WERI-Rb-1 (cell line): ENCODE data around the gene SRRM1.
A peak's percentile ranks its signal among the peaks of the same experiment; 100 is the strongest.

Experiments
- DNase-seq: peaks from one replicate; pipeline ENCODE4 v3.0.0-alpha.2; 2020
- H3K27ac ChIP-seq: fragments of 250-450 bp; sonication (Bioruptor Pico); 2 replicates; pipeline ENCODE4 v1.5.1; 2020; ENCODE audit warnings: mild to moderate bottlenecking, moderate library complexity
- H3K27me3 ChIP-seq: fragments of 250-450 bp; sonication (Bioruptor Pico); 2 replicates; pipeline ENCODE4 v1.5.1; 2021; ENCODE audit warnings: mild to moderate bottlenecking, low read depth, moderate library complexity; ENCODE audit not compliant: insufficient read depth, severe bottlenecking
- H3K36me3 ChIP-seq: fragments of 250-450 bp; sonication (Bioruptor Pico); 2 replicates; pipeline ENCODE4 v1.5.1; 2020; ENCODE audit warnings: mild to moderate bottlenecking, moderate library complexity
- H3K4me3 ChIP-seq: 2 replicates; pipeline ENCODE4 v1.5.1; 2011; ENCODE audit warnings: low read depth, mild to moderate bottlenecking, control low read depth, low read length
- H3K9me3 ChIP-seq: fragments of 250-450 bp; sonication (Bioruptor Pico); 2 replicates; pipeline ENCODE4 v1.5.1; 2021; ENCODE audit warnings: mild to moderate bottlenecking, moderate library complexity; ENCODE audit not compliant: severe bottlenecking
- CTCF ChIP-seq: IDR thresholded peaks from 2 replicates; pipeline ENCODE4 v1.5.1; 2011; ENCODE audit warnings: low read depth, mild to moderate bottlenecking, control low read depth, inconsistent platforms, low read length

The SRRM1 gene

GRCh38 chr1:24642481-24643362, at the start of gene SRRM1:
Gene SRRM1 (plus strand): TSS chr1:24643302. CDS start chr1:24643327, 25 bp downstream.
- Histone ChIP-seq H3K4me3 (peak within 1 kb of the TSS; percentile 98), H3K27ac (peak within 1 kb of the TSS; percentile 97), H3K9me3 (no peaks in the 10 kb centered on the region), H3K27me3 (no peaks in the 10 kb centered on the region), H3K36me3 (peaks cover 33% of the 10 kb centered on the region)
- DNase-seq: peak; percentile 99
- 0 out of 2 replicates have a peak, but pooled peaks have one; percentile 6 for TF ChIP-seq CTCF

DNA sequence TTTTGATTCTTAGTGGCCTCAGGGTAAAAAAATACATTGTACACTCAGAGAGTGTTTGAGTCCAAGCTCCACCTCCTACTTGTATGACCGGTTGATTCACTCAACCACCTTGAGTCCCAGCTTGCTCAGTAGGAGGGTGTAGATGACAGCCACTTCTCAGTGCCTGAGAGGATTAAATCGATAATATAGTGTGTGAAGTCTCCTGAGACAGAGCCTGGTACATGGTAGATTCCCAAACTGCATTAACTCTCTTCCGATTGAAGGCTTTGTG, 48.8 kb upstream of the SRRM1 start:
- H3K9me3 ChIP-seq: no peaks in the 10 kb centered on the region
- TF ChIP-seq CTCF: no peak
- no peaks in the 10 kb centered on the region for H3K36me3 ChIP-seq
- no peaks in the 10 kb centered on the region for H3K27me3 ChIP-seq
- no peak overlapping the region for H3K27ac ChIP-seq
- no peak for DNase-seq
- H3K4me3 ChIP-seq: no peak overlapping the region

GRCh38 chr1:24596401-24596880, 46.7 kb upstream of the SRRM1 start:
- Histone ChIP-seq H3K36me3 (no peaks in the 10 kb centered on the region), H3K27me3 (no peaks in the 10 kb centered on the region), H3K4me3 (no peak overlapping the region), H3K9me3 (no peaks in the 10 kb centered on the region), H3K27ac (no peak overlapping the region)
- no peak for DNase-seq
- no peak for TF ChIP-seq CTCF

DNA sequence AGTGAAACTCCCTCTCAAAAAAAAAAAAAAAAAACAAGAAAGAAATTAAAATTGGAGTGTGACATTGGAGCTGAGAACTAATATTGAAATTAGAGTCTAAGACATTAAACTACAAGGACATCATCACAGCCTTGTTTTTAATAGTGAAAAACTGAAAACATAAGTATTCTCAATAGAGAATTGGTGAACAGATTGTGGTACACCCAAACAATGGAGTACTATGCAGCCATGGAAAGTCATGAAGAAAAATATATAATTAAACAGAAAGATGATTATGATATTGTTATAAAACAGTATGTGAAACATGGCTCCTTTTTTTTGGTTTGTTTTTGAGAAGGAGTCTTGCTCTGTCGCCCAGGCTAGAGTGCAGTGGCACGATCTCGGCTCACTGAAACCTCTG, 43.8 kb upstream of the SRRM1 start:
- TF ChIP-seq CTCF: no peak
- Histone ChIP-seq H3K36me3 (no peaks in the 10 kb centered on the region), H3K27me3 (no peaks in the 10 kb centered on the region), H3K27ac (no peak overlapping the region), H3K9me3 (no peaks in the 10 kb centered on the region), H3K4me3 (no peak overlapping the region)
- no peak for DNase-seq

- Histone ChIP-seq H3K9me3 (no peaks in the 10 kb centered on the region), H3K27me3 (no peaks in the 10 kb centered on the region), H3K27ac (no peak overlapping the region), H3K36me3 (no peaks in the 10 kb centered on the region), H3K4me3 (no peak overlapping the region)
- TF ChIP-seq CTCF: no peak
- DNase-seq: no peak
Measured at GRCh38 chr1:24600551-24600950, 42.6 kb upstream of the SRRM1 start.
